ENCODE measurements around the gene TMEFF2.

DNA sequence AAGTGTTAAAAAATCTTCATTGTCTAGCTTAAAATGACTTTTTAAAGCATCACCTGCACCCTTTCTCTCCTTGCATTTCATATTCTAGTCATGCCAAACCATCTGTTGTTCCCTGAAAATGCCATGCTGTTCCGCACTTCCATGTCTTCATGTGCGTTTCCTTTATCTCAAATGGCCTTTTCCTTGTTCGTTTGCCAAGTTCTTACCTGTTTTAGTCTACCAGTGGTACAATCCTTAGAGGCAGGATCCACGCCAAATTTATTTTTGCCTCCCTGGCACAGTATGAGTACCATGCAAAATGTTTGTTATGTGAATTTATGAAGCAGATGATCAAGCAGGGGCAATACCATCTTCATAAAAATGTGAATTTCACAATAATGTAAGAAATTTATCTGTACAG is 37.0 kb downstream of the TMEFF2 start:
- TF ChIP-seq, protein P1, sequence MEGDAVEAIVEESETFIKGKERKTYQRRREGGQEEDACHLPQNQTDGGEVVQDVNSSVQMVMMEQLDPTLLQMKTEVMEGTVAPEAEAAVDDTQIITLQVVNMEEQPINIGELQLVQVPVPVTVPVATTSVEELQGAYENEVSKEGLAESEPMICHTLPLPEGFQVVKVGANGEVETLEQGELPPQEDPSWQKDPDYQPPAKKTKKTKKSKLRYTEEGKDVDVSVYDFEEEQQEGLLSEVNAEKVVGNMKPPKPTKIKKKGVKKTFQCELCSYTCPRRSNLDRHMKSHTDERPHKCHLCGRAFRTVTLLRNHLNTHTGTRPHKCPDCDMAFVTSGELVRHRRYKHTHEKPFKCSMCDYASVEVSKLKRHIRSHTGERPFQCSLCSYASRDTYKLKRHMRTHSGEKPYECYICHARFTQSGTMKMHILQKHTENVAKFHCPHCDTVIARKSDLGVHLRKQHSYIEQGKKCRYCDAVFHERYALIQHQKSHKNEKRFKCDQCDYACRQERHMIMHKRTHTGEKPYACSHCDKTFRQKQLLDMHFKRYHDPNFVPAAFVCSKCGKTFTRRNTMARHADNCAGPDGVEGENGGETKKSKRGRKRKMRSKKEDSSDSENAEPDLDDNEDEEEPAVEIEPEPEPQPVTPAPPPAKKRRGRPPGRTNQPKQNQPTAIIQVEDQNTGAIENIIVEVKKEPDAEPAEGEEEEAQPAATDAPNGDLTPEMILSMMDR (IDR thresholded peaks at IDR 0.05), result no peak
- TF ChIP-seq POLR2AphosphoS5 (IDR thresholded peaks at IDR 0.05; ENCODE audit: insufficient read depth in 1 of 2, low read depth in 1 of 2), result no peak
